ENCODE measurements around the gene SGMS1. TPM values are rescaled to one million over a fixed set of nuclear protein-coding genes. Genes with fewer than 3 reads are reported as not detected.
"Not testable (repeated sequence)": the region's sequence is repeated elsewhere in the genome, so short reads cannot be mapped to it uniquely, and the experiment has no call there.

The SGMS1 gene
- total and polyA plus RNA-seq, 2 donors from 2014 or later: 13.6 to 100 TPM

DNA sequence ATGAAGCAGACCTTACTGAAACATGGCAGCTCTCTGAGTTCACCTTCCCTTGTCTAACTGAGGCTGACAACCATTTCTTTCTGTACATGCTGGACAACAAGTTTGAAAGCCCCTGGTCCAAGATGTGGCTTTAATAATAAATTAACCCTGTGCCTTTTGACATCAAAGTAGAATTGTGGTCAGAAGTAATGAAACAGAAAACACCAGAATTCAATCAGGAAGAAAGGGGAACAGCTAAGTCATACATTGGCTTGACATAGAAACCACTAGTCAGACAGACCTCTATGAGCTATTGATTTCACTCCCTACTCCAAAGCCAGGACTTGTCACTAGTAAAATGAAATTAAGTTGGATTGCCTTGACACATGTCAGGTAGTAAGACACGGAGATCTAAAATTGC, 197.3 kb downstream of the SGMS1 start:
- H3K9ac ChIP-seq (ENCODE audit: low read length in 3 of 3): no peak overlapping the region
- H3K9me3 ChIP-seq (ENCODE audit: control insufficient read depth in 2 of 3, insufficient read depth in 1 of 3, low read length in 3 of 3): no peaks in the 10 kb centered on the region
- no peak overlapping the region for H3K4me3 ChIP-seq (ENCODE audit: low read length in 3 of 3)
- H3K36me3 ChIP-seq (ENCODE audit: control insufficient read depth in 2 of 3, insufficient read depth in 3 of 3, low read length in 3 of 3): no peaks in the 10 kb centered on the region
- intact Hi-C loops (cut with DNase I): no loop called here
- H3K4me1 ChIP-seq (ENCODE audit: control insufficient read depth in 2 of 3, insufficient read depth in 2 of 3, low read depth in 1 of 3, low read length in 3 of 3): peaks cover 0 to 2% (median 0%) of the 10 kb centered on the region in 3 donors
- H3K27me3 ChIP-seq (ENCODE audit: control insufficient read depth, insufficient read depth, low read length): no peaks in the 10 kb centered on the region
- no peak overlapping the region for H3K27ac ChIP-seq (ENCODE audit: low read depth in 2 of 2, low read length in 2 of 2)
- no peak for DNase-seq
- TF ChIP-seq, protein P1, sequence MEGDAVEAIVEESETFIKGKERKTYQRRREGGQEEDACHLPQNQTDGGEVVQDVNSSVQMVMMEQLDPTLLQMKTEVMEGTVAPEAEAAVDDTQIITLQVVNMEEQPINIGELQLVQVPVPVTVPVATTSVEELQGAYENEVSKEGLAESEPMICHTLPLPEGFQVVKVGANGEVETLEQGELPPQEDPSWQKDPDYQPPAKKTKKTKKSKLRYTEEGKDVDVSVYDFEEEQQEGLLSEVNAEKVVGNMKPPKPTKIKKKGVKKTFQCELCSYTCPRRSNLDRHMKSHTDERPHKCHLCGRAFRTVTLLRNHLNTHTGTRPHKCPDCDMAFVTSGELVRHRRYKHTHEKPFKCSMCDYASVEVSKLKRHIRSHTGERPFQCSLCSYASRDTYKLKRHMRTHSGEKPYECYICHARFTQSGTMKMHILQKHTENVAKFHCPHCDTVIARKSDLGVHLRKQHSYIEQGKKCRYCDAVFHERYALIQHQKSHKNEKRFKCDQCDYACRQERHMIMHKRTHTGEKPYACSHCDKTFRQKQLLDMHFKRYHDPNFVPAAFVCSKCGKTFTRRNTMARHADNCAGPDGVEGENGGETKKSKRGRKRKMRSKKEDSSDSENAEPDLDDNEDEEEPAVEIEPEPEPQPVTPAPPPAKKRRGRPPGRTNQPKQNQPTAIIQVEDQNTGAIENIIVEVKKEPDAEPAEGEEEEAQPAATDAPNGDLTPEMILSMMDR (IDR thresholded peaks at IDR 0.05; ENCODE audit: borderline replicate concordance, extremely low read depth, insufficient read depth): no peak
- FAIRE-seq: no peak

DNA sequence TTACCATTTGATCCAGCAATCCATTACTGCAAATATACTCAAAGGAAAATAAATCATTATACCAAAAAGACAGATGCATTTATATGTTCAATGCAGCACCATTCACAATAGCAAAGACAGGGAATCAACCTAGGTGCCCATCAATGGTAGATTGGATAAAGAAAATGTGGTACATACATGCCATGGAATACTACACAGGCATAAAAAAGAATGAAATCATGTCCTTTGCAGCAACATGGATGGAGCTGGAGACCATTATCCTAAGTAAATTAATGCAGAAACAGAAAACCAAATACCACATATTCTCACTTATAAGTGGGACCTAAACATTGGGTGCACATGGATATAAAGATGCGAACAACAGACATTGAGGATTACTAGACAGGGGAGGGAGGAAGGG, 198.5 kb downstream of the SGMS1 start:
- H3K4me3 ChIP-seq (ENCODE audit: low read length in 3 of 3); H3K36me3 ChIP-seq (ENCODE audit: control insufficient read depth in 2 of 3, insufficient read depth in 3 of 3, low read length in 3 of 3); H3K27me3 ChIP-seq (ENCODE audit: control insufficient read depth, insufficient read depth, low read length); H3K9me3 ChIP-seq (ENCODE audit: control insufficient read depth in 2 of 3, insufficient read depth in 1 of 3, low read length in 3 of 3); H3K4me1 ChIP-seq (ENCODE audit: control insufficient read depth in 2 of 3, insufficient read depth in 2 of 3, low read depth in 1 of 3, low read length in 3 of 3); H3K27ac ChIP-seq (ENCODE audit: low read depth in 2 of 2, low read length in 2 of 2); H3K9ac ChIP-seq (ENCODE audit: low read length in 3 of 3); DNase-seq; intact Hi-C loops (cut with DNase I); FAIRE-seq: not testable (repeated sequence)

DNA sequence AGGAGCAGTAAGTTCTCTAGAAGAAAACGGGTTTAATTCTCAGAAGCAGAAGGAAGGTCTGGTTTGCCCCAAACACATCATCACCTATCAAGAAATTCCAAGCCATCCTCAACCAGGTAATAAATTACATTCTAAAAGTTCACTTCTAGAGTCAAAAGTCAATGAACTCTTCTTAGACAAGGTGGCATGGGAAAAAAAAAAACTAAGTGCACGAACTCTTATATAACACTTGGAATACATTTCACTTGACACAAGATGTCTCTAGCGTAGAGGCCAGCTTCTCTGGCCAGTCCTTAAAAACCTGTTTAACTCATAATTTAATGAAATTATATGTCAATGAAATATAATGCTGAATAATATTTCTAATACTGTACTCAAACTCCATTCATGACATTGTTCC, 200.3 kb downstream of the SGMS1 start:
- H3K9me3 ChIP-seq (ENCODE audit: control insufficient read depth in 2 of 3, insufficient read depth in 1 of 3, low read length in 3 of 3): no peaks in the 10 kb centered on the region
- peaks cover 0 to 8% (median 2%) of the 10 kb centered on the region in 3 donors for H3K4me1 ChIP-seq (ENCODE audit: control insufficient read depth in 2 of 3, insufficient read depth in 2 of 3, low read depth in 1 of 3, low read length in 3 of 3)
- H3K9ac ChIP-seq (ENCODE audit: low read length in 3 of 3): no peak overlapping the region
- H3K4me3 ChIP-seq (ENCODE audit: low read length in 3 of 3): no peak overlapping the region
- FAIRE-seq: no peak
- H3K27ac ChIP-seq (ENCODE audit: low read depth in 2 of 2, low read length in 2 of 2): no peak overlapping the region
- no peaks in the 10 kb centered on the region for H3K36me3 ChIP-seq (ENCODE audit: control insufficient read depth in 2 of 3, insufficient read depth in 3 of 3, low read length in 3 of 3)
- H3K27me3 ChIP-seq (ENCODE audit: control insufficient read depth, insufficient read depth, low read length): no peaks in the 10 kb centered on the region
- DNase-seq: no peak
- intact Hi-C loops (cut with DNase I): no loop called here
- TF ChIP-seq, protein P1 (IDR thresholded peaks at IDR 0.05; ENCODE audit: borderline replicate concordance, extremely low read depth, insufficient read depth): no peak

- Histone ChIP-seq H3K27me3 (ENCODE audit: control insufficient read depth, insufficient read depth, low read length) (no peaks in the 10 kb centered on the region), H3K4me1 (ENCODE audit: control insufficient read depth in 2 of 3, insufficient read depth in 2 of 3, low read depth in 1 of 3, low read length in 3 of 3) (peaks cover 0 to 8% (median 2%) of the 10 kb centered on the region in 3 donors), H3K4me3 (ENCODE audit: low read length in 3 of 3) (no peak overlapping the region), H3K9ac (ENCODE audit: low read length in 3 of 3) (no peak overlapping the region), H3K9me3 (ENCODE audit: control insufficient read depth in 2 of 3, insufficient read depth in 1 of 3, low read length in 3 of 3) (no peaks in the 10 kb centered on the region), H3K27ac (ENCODE audit: low read depth in 2 of 2, low read length in 2 of 2) (no peak overlapping the region), H3K36me3 (ENCODE audit: control insufficient read depth in 2 of 3, insufficient read depth in 3 of 3, low read length in 3 of 3) (no peaks in the 10 kb centered on the region)
- no peak for DNase-seq
- no peak for FAIRE-seq
- TF ChIP-seq, protein P1 (IDR thresholded peaks at IDR 0.05; ENCODE audit: borderline replicate concordance, extremely low read depth, insufficient read depth): no peak
- intact Hi-C loops (cut with DNase I): no loop called here
Measured at GRCh38 chr10:50422259-50422658, 201.5 kb downstream of the SGMS1 start.
